Heart left ventricle (tissue), 16 donors: ENCODE measurements around the gene AP1G2. TPM values are rescaled to one million over a fixed set of nuclear protein-coding genes. Genes with fewer than 3 reads are reported as not detected.
A peak's percentile ranks its signal among the peaks of the same experiment; 100 is the strongest.

Experiments used
- ATAC-seq, 4 donors: fragments of 200-7000 bp; cut with Tn5 transposase; one replicate each; pipeline ENCODE4 v1.9.1; 2020 to 2022; ENCODE audit warnings: moderate library complexity in 4 of 4, mild to moderate bottlenecking in 3 of 4, moderate number of reproducible peaks in 1 of 4
- DNase-seq, 5 donors: peaks; one replicate each; pipeline ENCODE4 v3.0.0-alpha.2; 2020
- H3K27ac ChIP-seq, 12 donors: fragments of 200-600 bp; sonication (generic) in 4 of 12; one replicate each; pipeline versions ENCODE4 v1.5.0 to v1.8.0; 2016 to 2022; ENCODE audit warnings: mild to moderate bottlenecking in 2 of 12
- H3K27me3 ChIP-seq, 9 donors: fragments of 200-600 bp; sonication (generic) in 2 of 9; one replicate each; pipeline versions ENCODE4 v1.5.1 to v1.8.0; 2016 to 2022; ENCODE audit warnings: mild to moderate bottlenecking in 3 of 9
- H3K36me3 ChIP-seq, 9 donors: fragments of 200-600 bp; sonication (generic) in 2 of 9; one replicate each; pipeline versions ENCODE4 v1.5.0 to v1.8.0; 2018 to 2022; ENCODE audit warnings: mild to moderate bottlenecking in 2 of 9
- H3K4me1 ChIP-seq, 12 donors: fragments of 200-600 bp; sonication (generic) in 4 of 12; one replicate each; pipeline versions ENCODE4 v1.5.0 to v1.8.0; 2016 to 2022; ENCODE audit warnings: mild to moderate bottlenecking in 3 of 12
- H3K4me3 ChIP-seq, 12 donors: fragments of 200-600 bp; sonication (generic) in 4 of 12; one replicate each; pipeline versions ENCODE4 v1.5.0 to v1.8.0; 2017 to 2022; ENCODE audit warnings: mild to moderate bottlenecking in 9 of 12, moderate library complexity in 4 of 12
- H3K9me3 ChIP-seq, 12 donors: fragments of 200-600 bp; sonication (generic) in 4 of 12; one replicate each; pipeline versions ENCODE4 v1.5.0 to v1.8.0; 2016 to 2022; ENCODE audit warnings: mild to moderate bottlenecking in 1 of 12
- POLR2A ChIP-seq, 2 donors: fragments of 450-650 bp; IDR thresholded peaks; one replicate each; pipeline ENCODE4 v1.6.1; 2017; ENCODE audit warnings: antibody characterized with exemption in 2 of 2, mild to moderate bottlenecking in 2 of 2, moderate library complexity in 2 of 2
- WGBS, 4 donors: extraction: QIAGEN DNeasy Blood & Tissue Kit in 2 of 4; methylation state at CpG; one replicate each; pipeline versions ENCODE4 v1.1.5 to v1.1.7; 2013 to 2018; 5-methylcytosine and 5-hydroxymethylcytosine counted together
- intact Hi-C, 10 donors: fragments of 100-400 bp; cut with DNase I; formaldehyde crosslinking; loops; one replicate each; pipeline versions ENCODE4 v1.11.1 to v1.14.2; 2022
- polyA plus RNA-seq, 2 donors: library from polyadenylated mRNA; stranded (reverse); fragments of 200-250 nt; gene quantifications; one replicate each; pipeline ENCODE4 v1.2.3, GENCODE V29; 2013
- total RNA-seq, 9 donors: library from RNA; depleted of rRNA in 2 of 9; stranded (reverse); fragments of >200 nt in 2 of 9; fragmentation: NEBNext Ultra II Directional in 3 of 9; extraction: Animal tissue kit (Norgen Biotek cat#: 25700) in 3 of 9; gene quantifications; one replicate each; pipeline versions ENCODE4 v1.1.0 to v1.2.4, GENCODE V29; 2016 to 2023
- TF ChIP-seq, protein P1 (sequence below), 12 donors: fragments of 200-600 bp; sonication (generic) in 4 of 12; IDR thresholded peaks; one replicate each; pipeline versions ENCODE4 v1.5.0 to v1.8.0; 2018 to 2022; ENCODE audit warnings: antibody characterized with exemption in 12 of 12, mild to moderate bottlenecking in 5 of 12
- donor health status: ischemic (EF 13 %, LVEDD 7.1; RV severe dilation, severe dysfunction).
- donor health status: healthy with polysubstance abuse.
- donor health status: DM: no; HTN: yes; CAD: no.
- donor health status: DM: no; HTN: no; CAD: no.
- donor health status: ischemic (EF 25% LVEDD 6.9; RV normal size, moderate dysfunction).
- donor health status: ischemic (EF 25% LVEDD 5.7; RV mildly dilated, moderate dysfunction).
- donor health status: healthy.
- donor health status: DM: yes; HTN: yes; CAD: no.
- donor health status: ischemic (EF 35%, LVEDD 5.7; RV mildly dilated, moderate dysfunction).
- donor health status: nonischemic (EF 11% LVEDD 7.7; RV severe dilation, severe dysfunction).
- donor health status: DM: yes; HTN: yes; CAD: no.
- donor health status: PGD.
- donor health status: ischemic (EF 29% LVEDD 5.4; RV normal size, mild dysfunction).
- donor health status: nonischemic (EF 23%, LVEDD 6.1; RV moderate dilation, normal function).

AP1G2 gene
- total and polyA plus RNA-seq, 11 donors, result 7.2 to 33.8 (median 11.6) TPM

DNA sequence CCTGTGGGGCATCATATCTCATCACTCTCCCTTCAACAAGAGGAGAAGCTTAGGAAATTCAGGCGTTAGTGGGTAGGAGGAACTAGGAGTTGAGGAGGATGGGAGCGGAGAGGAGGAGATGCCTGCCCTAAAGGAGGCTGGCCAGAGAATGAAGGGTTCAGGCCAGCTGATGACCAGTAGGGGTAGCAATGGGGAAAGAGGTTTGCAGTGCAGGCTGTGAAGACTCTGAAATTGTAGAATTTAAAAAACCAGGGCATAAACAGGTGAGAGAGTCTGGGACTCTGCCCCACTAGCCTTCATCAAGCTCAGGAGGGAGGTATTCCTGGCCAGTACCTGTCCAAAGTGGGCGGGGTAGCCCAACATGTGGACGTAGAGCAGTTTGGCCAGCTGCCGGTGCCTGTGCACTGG is 809 bp downstream of the AP1G2 start:
- intact Hi-C loops, result loop anchor here in 6 of 10 donors (10.0 kb wide), 2 partner anchors 242 to 302 kb away; partner anchors contain the start of gene PABPN1 (in 5 of the 6)
- peak overlapping the region in 9 of 12 donors; percentile 38 to 77 (median 65) for H3K27ac ChIP-seq

DNA sequence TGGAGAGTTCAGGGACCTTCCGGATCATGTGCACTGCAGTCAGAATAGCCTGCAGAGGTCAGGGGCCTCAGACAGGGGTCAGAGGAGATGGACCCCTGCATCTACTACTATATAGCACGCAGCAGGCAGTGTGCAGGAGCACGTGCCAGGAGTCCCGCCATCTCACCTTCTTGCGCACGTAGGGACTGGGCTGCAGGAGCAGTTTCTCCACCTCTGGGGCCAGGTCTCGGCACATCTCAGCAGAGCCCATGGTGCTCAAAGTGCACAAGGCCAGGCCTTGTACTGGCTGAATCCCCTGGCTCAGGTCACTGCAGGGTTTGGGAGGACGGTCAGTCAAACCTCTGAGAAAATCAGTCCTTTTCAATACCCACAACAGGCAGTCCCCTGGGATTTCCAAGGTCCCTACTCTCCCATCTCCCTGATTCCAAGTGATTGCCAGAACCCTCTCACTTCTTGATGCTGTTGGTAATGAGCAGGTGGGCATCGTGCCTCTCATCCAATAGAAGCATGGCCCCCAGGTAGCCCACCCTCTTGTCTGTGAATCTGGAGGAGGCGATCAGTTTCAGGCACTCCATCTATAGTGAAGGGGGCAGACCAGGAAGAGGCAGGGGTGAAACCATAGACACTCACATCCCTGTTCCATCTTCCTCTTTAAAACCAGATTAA is 1.3 kb downstream of the AP1G2 start:
- Histone ChIP-seq H3K4me1 (peaks cover 0 to 28% (median 10%) of the 10 kb centered on the region in 12 donors), H3K36me3 (peaks cover 0 to 42% (median 0%) of the 10 kb centered on the region in 9 donors), H3K27ac (peak overlapping the region in 1 of 12 donors; percentile 65), H3K9me3 (no peaks in the 10 kb centered on the region), H3K4me3 (peak overlapping the region in 5 of 12 donors; percentile 56 to 75 (median 65)), H3K27me3 (no peaks in the 10 kb centered on the region)
- ATAC-seq (no peak), DNase-seq (no peak)
- intact Hi-C loops, result loop anchor here in 6 of 10 donors (10.0 kb wide), 2 partner anchors 241 to 301 kb away; partner anchors contain the start of gene PABPN1 (in 5 of the 6)
- no peak for TF ChIP-seq POLR2A (IDR thresholded peaks at IDR 0.05)
- TF ChIP-seq, protein P1, sequence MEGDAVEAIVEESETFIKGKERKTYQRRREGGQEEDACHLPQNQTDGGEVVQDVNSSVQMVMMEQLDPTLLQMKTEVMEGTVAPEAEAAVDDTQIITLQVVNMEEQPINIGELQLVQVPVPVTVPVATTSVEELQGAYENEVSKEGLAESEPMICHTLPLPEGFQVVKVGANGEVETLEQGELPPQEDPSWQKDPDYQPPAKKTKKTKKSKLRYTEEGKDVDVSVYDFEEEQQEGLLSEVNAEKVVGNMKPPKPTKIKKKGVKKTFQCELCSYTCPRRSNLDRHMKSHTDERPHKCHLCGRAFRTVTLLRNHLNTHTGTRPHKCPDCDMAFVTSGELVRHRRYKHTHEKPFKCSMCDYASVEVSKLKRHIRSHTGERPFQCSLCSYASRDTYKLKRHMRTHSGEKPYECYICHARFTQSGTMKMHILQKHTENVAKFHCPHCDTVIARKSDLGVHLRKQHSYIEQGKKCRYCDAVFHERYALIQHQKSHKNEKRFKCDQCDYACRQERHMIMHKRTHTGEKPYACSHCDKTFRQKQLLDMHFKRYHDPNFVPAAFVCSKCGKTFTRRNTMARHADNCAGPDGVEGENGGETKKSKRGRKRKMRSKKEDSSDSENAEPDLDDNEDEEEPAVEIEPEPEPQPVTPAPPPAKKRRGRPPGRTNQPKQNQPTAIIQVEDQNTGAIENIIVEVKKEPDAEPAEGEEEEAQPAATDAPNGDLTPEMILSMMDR (IDR thresholded peaks at IDR 0.05), result no peak
- WGBS, 4 donors, result 92 to 94% (median 94%) methylated on average over 4 to 10 of the region's 10 CpGs

More for the DNA sequence above, 809 bp downstream of the AP1G2 start:
- H3K27me3 ChIP-seq, result peaks cover 0 to 5% (median 0%) of the 10 kb centered on the region in 9 donors
- H3K9me3 ChIP-seq, result no peaks in the 10 kb centered on the region
- peak overlapping the region; percentile 19 to 80 (median 66) for H3K4me3 ChIP-seq
- peaks cover 0 to 37% (median 0%) of the 10 kb centered on the region in 9 donors for H3K36me3 ChIP-seq
- H3K4me1 ChIP-seq, result peaks cover 0 to 34% (median 10%) of the 10 kb centered on the region in 12 donors
- TF ChIP-seq POLR2A (IDR thresholded peaks at IDR 0.05), result no peak
- TF ChIP-seq, protein P1 (IDR thresholded peaks at IDR 0.05), result peak in 4 of 12 donors; percentile 5 to 20 (median 12)
- ATAC-seq (peak; percentile 3 to 12 (median 6)), DNase-seq (no peak)
- 20 to 23% (median 22%) methylated on average over 5 of the region's 5 CpGs for WGBS, 4 donors

DNA sequence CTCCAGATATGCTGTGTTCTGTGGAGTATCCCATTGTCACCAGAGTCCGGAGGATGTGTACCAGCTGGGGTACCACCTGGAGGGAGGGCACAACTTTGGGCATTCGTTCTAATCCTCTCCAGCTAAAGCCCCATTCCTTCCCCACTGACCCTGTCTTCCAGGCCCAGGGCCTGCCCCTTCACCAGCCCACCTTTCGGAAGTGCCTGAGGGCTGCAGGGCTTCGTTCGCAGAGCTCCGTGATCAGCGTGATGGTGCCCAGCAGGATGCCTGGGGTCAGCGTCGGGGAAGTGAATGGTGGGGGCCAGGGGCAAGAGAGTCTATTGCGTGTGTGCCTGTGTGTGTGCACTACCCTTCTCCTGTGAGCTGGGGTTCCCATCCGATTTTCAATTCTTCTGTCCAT is 2.0 kb downstream of the AP1G2 start:
- DNase-seq (no peak), ATAC-seq (no peak)
- Histone ChIP-seq H3K9me3 (no peaks in the 10 kb centered on the region), H3K36me3 (peaks cover 0 to 48% (median 0%) of the 10 kb centered on the region in 9 donors), H3K27me3 (no peaks in the 10 kb centered on the region), H3K4me3 (no peak overlapping the region), H3K27ac (no peak overlapping the region), H3K4me1 (peaks cover 0 to 27% (median 10%) of the 10 kb centered on the region in 12 donors)
- intact Hi-C loops, result loop anchor here in 6 of 10 donors (10.0 kb wide), 2 partner anchors 241 to 301 kb away; partner anchors contain the start of gene PABPN1 (in 5 of the 6)
- 83 to 91% (median 90%) methylated on average over 9 to 11 of the region's 11 CpGs for WGBS, 4 donors
- TF ChIP-seq, protein P1 (IDR thresholded peaks at IDR 0.05), result no peak
- no peak for TF ChIP-seq POLR2A (IDR thresholded peaks at IDR 0.05)

DNA sequence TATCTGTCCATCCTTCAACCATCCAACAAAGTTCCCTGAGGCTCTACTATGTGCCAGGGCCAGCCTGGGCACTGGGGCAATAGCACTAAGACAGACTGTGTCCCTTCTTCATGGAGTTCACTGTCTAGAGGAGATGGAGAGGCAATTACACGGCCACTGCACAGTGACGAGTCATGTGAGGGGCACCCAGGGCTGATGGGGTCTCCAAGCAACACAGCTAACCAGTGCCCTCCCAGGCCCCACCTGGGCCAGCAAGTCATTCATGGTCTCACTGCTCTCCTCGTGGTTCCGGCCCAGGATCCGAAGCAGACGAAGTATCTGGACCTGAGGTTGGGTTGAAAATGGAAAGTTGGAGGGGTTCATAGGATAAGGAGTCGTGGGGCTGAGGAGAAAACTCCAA is 2.7 kb downstream of the AP1G2 start:
- no peak for TF ChIP-seq POLR2A (IDR thresholded peaks at IDR 0.05)
- TF ChIP-seq, protein P1 (IDR thresholded peaks at IDR 0.05), result no peak
- DNase-seq (no peak), ATAC-seq (no peak)
- Histone ChIP-seq H3K4me1 (peaks cover 0 to 27% (median 10%) of the 10 kb centered on the region in 12 donors), H3K9me3 (no peaks in the 10 kb centered on the region), H3K27me3 (no peaks in the 10 kb centered on the region), H3K36me3 (peaks cover 0 to 56% (median 5%) of the 10 kb centered on the region in 9 donors), H3K4me3 (no peak overlapping the region), H3K27ac (no peak overlapping the region)
- intact Hi-C loops, result loop anchor here in 6 of 10 donors (5.0 to 10.0 kb wide), 4 partner anchors 88 to 300 kb away; partner anchors contain the start of gene PABPN1 (in 5 of the 6)
- WGBS, 4 donors, result 85 to 92% (median 88%) methylated on average over 7 of the region's 7 CpGs
